IPS-15b (cell line): ENCODE data around the gene GUCY1A2.
A peak's percentile ranks its signal among the peaks of the same experiment; 100 is the strongest.
"Not testable (repeated sequence)": the region's sequence is repeated elsewhere in the genome, so short reads cannot be mapped to it uniquely, and the experiment has no call there.

Source experiments
- H3K27me3 ChIP-seq: one replicate; pipeline ENCODE4 v1.6.1; 2013; ENCODE audit warnings: low read length; ENCODE audit not compliant: control insufficient read depth, insufficient read depth
- H3K36me3 ChIP-seq: one replicate; pipeline ENCODE4 v1.6.1; 2013; ENCODE audit warnings: low read length; ENCODE audit not compliant: control insufficient read depth, insufficient read depth
- H3K4me1 ChIP-seq: one replicate; pipeline ENCODE4 v1.6.1; 2013; ENCODE audit warnings: mild to moderate bottlenecking, low read length; ENCODE audit not compliant: control insufficient read depth, insufficient read depth
- H3K4me3 ChIP-seq: one replicate; pipeline ENCODE4 v1.5.1; 2013; ENCODE audit warnings: low read depth, low read length
- H3K9ac ChIP-seq: one replicate; pipeline ENCODE4 v1.6.1; 2013; ENCODE audit warnings: low read depth, mild to moderate bottlenecking, low read length
- H3K9me3 ChIP-seq: one replicate; pipeline ENCODE4 v1.6.1; 2013; ENCODE audit warnings: mild to moderate bottlenecking, low read length; ENCODE audit not compliant: control insufficient read depth, insufficient read depth

The GUCY1A2 gene

GRCh38 chr11:107018219-107018901, at the start of gene GUCY1A2:
Gene GUCY1A2, minus strand, starts transcription at chr11:107018476. Its CDS starts 421 bp downstream, at chr11:107018055.
- no peaks in the 10 kb centered on the region for H3K4me1 ChIP-seq

GRCh38 chr11:107054391-107054790, 36.1 kb upstream of the GUCY1A2 start:
- H3K4me3 ChIP-seq = no peak overlapping the region
- H3K9me3 ChIP-seq = peaks cover 12% of the 10 kb centered on the region
- no peaks in the 10 kb centered on the region for H3K36me3 ChIP-seq
- H3K27me3 ChIP-seq = no peaks in the 10 kb centered on the region
- H3K9ac ChIP-seq = no peak overlapping the region
- H3K4me1 ChIP-seq = no peaks in the 10 kb centered on the region

More at GRCh38 chr11:107018219-107018901, at the start of gene GUCY1A2:
- Histone ChIP-seq H3K4me3 (peak within 1 kb of the TSS; percentile 56), H3K9ac (peak within 1 kb of the TSS; percentile 39), H3K27me3 (peaks cover 28% of the 10 kb centered on the region), H3K36me3 (no peaks in the 10 kb centered on the region), H3K9me3 (no peaks in the 10 kb centered on the region)

GRCh38 chr11:107051332-107051731, 33.1 kb upstream of the GUCY1A2 start:
- peaks cover 12% of the 10 kb centered on the region for H3K9me3 ChIP-seq
- H3K9ac ChIP-seq, H3K36me3 ChIP-seq, H3K4me3 ChIP-seq, H3K27me3 ChIP-seq, H3K4me1 ChIP-seq: not testable (repeated sequence)

GRCh38 chr11:107050899-107051298, 32.6 kb upstream of the GUCY1A2 start:
- H3K4me3 ChIP-seq, H3K27me3 ChIP-seq, H3K36me3 ChIP-seq, H3K4me1 ChIP-seq, H3K9ac ChIP-seq: not testable (repeated sequence)
- H3K9me3 ChIP-seq = peaks cover 12% of the 10 kb centered on the region

GRCh38 chr11:107050121-107050520, 31.8 kb upstream of the GUCY1A2 start:
- no peaks in the 10 kb centered on the region for H3K36me3 ChIP-seq
- peaks cover 12% of the 10 kb centered on the region for H3K9me3 ChIP-seq
- H3K27me3 ChIP-seq = no peaks in the 10 kb centered on the region
- H3K4me3 ChIP-seq = no peak overlapping the region
- no peaks in the 10 kb centered on the region for H3K4me1 ChIP-seq
- H3K9ac ChIP-seq = no peak overlapping the region

- Histone ChIP-seq H3K4me3 (no peak overlapping the region), H3K4me1 (no peaks in the 10 kb centered on the region), H3K9ac (no peak overlapping the region), H3K27me3 (no peaks in the 10 kb centered on the region), H3K36me3 (no peaks in the 10 kb centered on the region), H3K9me3 (no peaks in the 10 kb centered on the region)
Observed at GRCh38 chr11:107044503-107044902, 26.2 kb upstream of the GUCY1A2 start.

- H3K9ac ChIP-seq = no peak overlapping the region
- no peak overlapping the region for H3K4me3 ChIP-seq
- no peaks in the 10 kb centered on the region for H3K27me3 ChIP-seq
- H3K4me1 ChIP-seq = no peaks in the 10 kb centered on the region
- H3K36me3 ChIP-seq = no peaks in the 10 kb centered on the region
- H3K9me3 ChIP-seq = no peaks in the 10 kb centered on the region
Observed at GRCh38 chr11:107043242-107044006, 25.1 kb upstream of the GUCY1A2 start.

- Histone ChIP-seq H3K9ac (no peak overlapping the region), H3K4me1 (no peaks in the 10 kb centered on the region), H3K27me3 (no peaks in the 10 kb centered on the region), H3K4me3 (no peak overlapping the region), H3K36me3 (no peaks in the 10 kb centered on the region), H3K9me3 (no peaks in the 10 kb centered on the region)
Observed at GRCh38 chr11:107042748-107043147, 24.5 kb upstream of the GUCY1A2 start.

- H3K27me3 ChIP-seq = no peaks in the 10 kb centered on the region
- H3K4me1 ChIP-seq = no peaks in the 10 kb centered on the region
- no peak overlapping the region for H3K4me3 ChIP-seq
- no peaks in the 10 kb centered on the region for H3K36me3 ChIP-seq
- H3K9ac ChIP-seq = no peak overlapping the region
- H3K9me3 ChIP-seq = no peaks in the 10 kb centered on the region
Observed at GRCh38 chr11:107041088-107041444, 22.8 kb upstream of the GUCY1A2 start.

- no peak overlapping the region for H3K9ac ChIP-seq
- no peaks in the 10 kb centered on the region for H3K9me3 ChIP-seq
- no peaks in the 10 kb centered on the region for H3K27me3 ChIP-seq
- H3K4me1 ChIP-seq = no peaks in the 10 kb centered on the region
- H3K4me3 ChIP-seq = no peak overlapping the region
- no peaks in the 10 kb centered on the region for H3K36me3 ChIP-seq
Observed at GRCh38 chr11:107040433-107041087, 22.3 kb upstream of the GUCY1A2 start.

- Histone ChIP-seq H3K36me3 (no peaks in the 10 kb centered on the region), H3K4me1 (no peaks in the 10 kb centered on the region), H3K9me3 (no peaks in the 10 kb centered on the region), H3K4me3 (no peak overlapping the region), H3K9ac (no peak overlapping the region), H3K27me3 (peaks cover 8% of the 10 kb centered on the region)
Observed at GRCh38 chr11:107025673-107026072, 7.4 kb upstream of the GUCY1A2 start.

GRCh38 chr11:107020594-107020993, 2.3 kb upstream of the GUCY1A2 start:
- no peaks in the 10 kb centered on the region for H3K9me3 ChIP-seq
- H3K9ac ChIP-seq = no peak overlapping the region
- H3K36me3 ChIP-seq = no peaks in the 10 kb centered on the region
- H3K27me3 ChIP-seq = peaks cover 28% of the 10 kb centered on the region
- H3K4me3 ChIP-seq = no peak overlapping the region
- no peaks in the 10 kb centered on the region for H3K4me1 ChIP-seq
